H1 (cell line): ENCODE results near the gene LTC4S. TPM values are rescaled to one million over a fixed set of nuclear protein-coding genes. Genes with fewer than 3 reads are reported as not detected.

Experiments
- CTCF ChIA-PET: fragments of 300-600 bp; sonication (Branson Sonifier 250); formaldehyde crosslinking; loops from one replicate; lab custom pipeline; 2021; ENCODE audit not compliant: partially characterized antibody; lab: Charles Lee
- POLR2A ChIA-PET: fragments of 300-600 bp; sonication (Branson Sonifier 250); formaldehyde crosslinking; loops from one replicate; lab custom pipeline; 2021; ENCODE audit warnings: inconsistent platforms; ENCODE audit not compliant: partially characterized antibody; lab: Charles Lee
- DNase-seq, 2 experiments: peaks; one replicate each; pipeline versions ENCODE4 v3.0.0 to v3.0.0-alpha.2; 2010 to 2022; ENCODE audit warnings: low spot score in 2 of 2, low read depth in 1 of 2, mixed read lengths in 1 of 2
- FAIRE-seq: peaks from 2 replicates; lab custom pipeline; 2011; peaks lifted over from hg19 to GRCh38; lab: Jason Lieb, UNC
- H2AFZ ChIP-seq: 2 replicates; pipeline ENCODE4 v1.8.1; 2012; ENCODE audit warnings: low read length, inconsistent platforms
- H2AK5ac ChIP-seq: 2 replicates; pipeline ENCODE4 v1.6.1; 2013; ENCODE audit warnings: low read depth, low read length
- H2BK120ac ChIP-seq: replicated peaks from 2 replicates; pipeline ENCODE3; 2013; ENCODE audit warnings: low read depth, low read length, inconsistent platforms
- H2BK12ac ChIP-seq: 2 replicates; pipeline ENCODE4 v1.6.1; 2013; ENCODE audit warnings: low read depth, low read length
- H2BK15ac ChIP-seq: 2 replicates; pipeline ENCODE4 v1.6.1; 2013; ENCODE audit warnings: low read length
- H2BK20ac ChIP-seq: 2 replicates; pipeline ENCODE4 v1.6.1; 2013; ENCODE audit warnings: low read length
- H2BK5ac ChIP-seq: 2 replicates; pipeline ENCODE4 v1.6.1; 2013; ENCODE audit warnings: low read depth, low read length
- H3K14ac ChIP-seq: 2 replicates; pipeline ENCODE4 v1.6.1; 2013; ENCODE audit warnings: inconsistent platforms; ENCODE audit not compliant: insufficient read length
- H3K18ac ChIP-seq: 2 replicates; pipeline ENCODE4 v1.6.1; 2013; ENCODE audit warnings: low read length; ENCODE audit errors: extremely low read depth
- H3K23ac ChIP-seq: 2 replicates; pipeline ENCODE4 v1.6.1; 2013; ENCODE audit warnings: inconsistent platforms; ENCODE audit not compliant: insufficient read length
- H3K23me2 ChIP-seq: 2 replicates; pipeline ENCODE4 v1.6.1; 2013; ENCODE audit warnings: low read depth, low read length
- H3K27ac ChIP-seq: 2 replicates; pipeline ENCODE4 v1.6.1; 2011; ENCODE audit warnings: low read depth, low read length, inconsistent platforms
- H3K27me3 ChIP-seq, 4 experiments: replicated peaks in 1 of 4; 1 replicate in 1 of 4; 2 replicates in 3 of 4; pipeline versions ENCODE4 v1.6.1 to v1.8.1; 2011 to 2013; ENCODE audit warnings: low read length in 3 of 4, mild to moderate bottlenecking in 3 of 4, inconsistent platforms in 2 of 4, mixed read lengths in 2 of 4, moderate library complexity in 1 of 4; ENCODE audit not compliant: control insufficient read depth in 3 of 4, insufficient read depth in 3 of 4; ENCODE audit errors: extremely low read depth in 1 of 4
- H3K36me3 ChIP-seq, 4 experiments: 2 replicates each; pipeline versions ENCODE4 v1.6.1 to v1.8.1; 2011 to 2013; ENCODE audit warnings: mild to moderate bottlenecking in 4 of 4, low read length in 3 of 4, moderate library complexity in 2 of 4, control low read depth in 1 of 4, inconsistent platforms in 1 of 4; ENCODE audit not compliant: insufficient read depth in 4 of 4, control insufficient read depth in 2 of 4
- H3K4ac ChIP-seq: replicated peaks from 2 replicates; pipeline ENCODE3; 2013; ENCODE audit warnings: low read length, low read depth, mixed read lengths, inconsistent platforms; ENCODE audit not compliant: insufficient read length
- H3K4me1 ChIP-seq, 4 experiments: replicated peaks in 1 of 4; 1 replicate in 1 of 4; 2 replicates in 3 of 4; pipeline versions ENCODE4 v1.6.1 to v1.8.1; 2011 to 2013; ENCODE audit warnings: low read length in 3 of 4, inconsistent platforms in 2 of 4, mixed read lengths in 1 of 4; ENCODE audit not compliant: insufficient read depth in 4 of 4, control insufficient read depth in 3 of 4
- H3K4me2 ChIP-seq, 2 experiments: 2 replicates each; pipeline versions ENCODE4 v1.6.1 to v1.8.1; 2011 to 2013; ENCODE audit warnings: low read depth in 2 of 2, low read length in 2 of 2, control low read depth in 1 of 2, inconsistent platforms in 1 of 2, mild to moderate bottlenecking in 1 of 2; ENCODE audit not compliant: insufficient read depth in 1 of 2
- H3K4me3 ChIP-seq, 4 experiments: fragments of 200-600, 300-600 bp in 1 of 4; sonication (generic), shearing (Covaris generic), sonication (Bioruptor Twin) in 1 of 4; 2 replicates each; pipeline versions ENCODE4 v1.5.1 to v1.8.1; 2011 to 2016; ENCODE audit warnings: low read length in 4 of 4, low read depth in 3 of 4, control low read depth in 2 of 4, inconsistent platforms in 2 of 4, mild to moderate bottlenecking in 2 of 4, mixed read lengths in 1 of 4, moderate library complexity in 1 of 4; ENCODE audit not compliant: insufficient read depth in 2 of 4; ENCODE audit errors: extremely low read depth in 1 of 4
- H3K56ac ChIP-seq: replicated peaks from 2 replicates; pipeline ENCODE3; 2013; ENCODE audit warnings: low read depth, mild to moderate bottlenecking, mixed read lengths, low read length, inconsistent platforms; ENCODE audit not compliant: insufficient read length
- H3K79me1 ChIP-seq: 2 replicates; pipeline ENCODE4 v1.6.1; 2013; ENCODE audit warnings: low read depth, low read length, control low read depth
- H3K79me2 ChIP-seq, 2 experiments: 2 replicates each; pipeline versions ENCODE4 v1.6.1 to v1.8.1; 2012 to 2013; ENCODE audit warnings: low read length in 2 of 2, mild to moderate bottlenecking in 2 of 2, inconsistent platforms in 1 of 2; ENCODE audit not compliant: insufficient read depth in 2 of 2, control insufficient read depth in 1 of 2
- H3K9ac ChIP-seq, 4 experiments: replicated peaks in 1 of 4; 1 replicate in 1 of 4; 2 replicates in 3 of 4; pipeline versions ENCODE4 v1.6.1 to v1.8.1; 2011 to 2013; ENCODE audit warnings: low read depth in 3 of 4, low read length in 3 of 4, control low read depth in 2 of 4, mild to moderate bottlenecking in 2 of 4, moderate library complexity in 2 of 4, inconsistent platforms in 1 of 4; ENCODE audit errors: extremely low read depth in 1 of 4
- H3K9me3 ChIP-seq, 2 experiments: 2 replicates each; pipeline versions ENCODE4 v1.6.1 to v1.8.1; 2012 to 2013; ENCODE audit warnings: mild to moderate bottlenecking in 2 of 2, moderate library complexity in 2 of 2, control low read depth in 1 of 2, inconsistent platforms in 1 of 2, low read depth in 1 of 2, low read length in 1 of 2, mixed read lengths in 1 of 2; ENCODE audit not compliant: insufficient read depth in 2 of 2
- H4K20me1 ChIP-seq, 2 experiments: replicated peaks in 1 of 2; 2 replicates each; pipeline versions ENCODE3 to v1.8.1; 2011 to 2013; ENCODE audit warnings: inconsistent platforms in 2 of 2, low read length in 2 of 2, mild to moderate bottlenecking in 1 of 2; ENCODE audit not compliant: insufficient read depth in 2 of 2, control insufficient read depth in 1 of 2
- H4K5ac ChIP-seq: 2 replicates; pipeline ENCODE4 v1.6.1; 2013; ENCODE audit warnings: low read length, low read depth, mixed read lengths, inconsistent platforms; ENCODE audit not compliant: insufficient read length
- H4K8ac ChIP-seq: 2 replicates; pipeline ENCODE4 v1.8.0; 2013; ENCODE audit warnings: mild to moderate bottlenecking, moderate library complexity, low read length, inconsistent platforms; ENCODE audit not compliant: insufficient read depth; ENCODE audit errors: extremely low read depth
- H4K91ac ChIP-seq: replicated peaks from 2 replicates; pipeline ENCODE3; 2013; ENCODE audit warnings: low read length, mixed read lengths, inconsistent platforms; ENCODE audit not compliant: insufficient read length
- CTBP2 ChIP-seq: IDR thresholded peaks from 2 replicates; pipeline ENCODE4 v1.7.0; 2011; ENCODE audit warnings: borderline replicate concordance, mild to moderate bottlenecking, moderate library complexity, mixed read lengths, low read length; ENCODE audit not compliant: insufficient read depth, insufficient read length
- GABPA ChIP-seq: IDR thresholded peaks from 2 replicates; pipeline ENCODE4 v1.6.1; 2011; ENCODE audit warnings: mild to moderate bottlenecking, low read length, moderate library complexity, borderline replicate concordance; ENCODE audit not compliant: insufficient read depth
- MAFK ChIP-seq: IDR thresholded peaks from 2 replicates; pipeline ENCODE4 v1.6.1; 2012; ENCODE audit warnings: low read depth, mild to moderate bottlenecking, improper control_type of control experiment, low read length
- POU5F1 ChIP-seq: IDR thresholded peaks from 2 replicates; pipeline ENCODE4 v1.6.1; 2011; ENCODE audit warnings: low read depth, mild to moderate bottlenecking, low read length, moderate library complexity
- SIRT6 ChIP-seq: IDR thresholded peaks from one replicate; pipeline ENCODE4 v1.7.1; 2012; ENCODE audit warnings: low read length, inconsistent platforms
- SP1 ChIP-seq: IDR thresholded peaks from 2 replicates; pipeline ENCODE4 v1.6.1; 2011; ENCODE audit warnings: low read depth, low read length
- TBP ChIP-seq: IDR thresholded peaks from 2 replicates; pipeline ENCODE4 v1.6.1; 2011; ENCODE audit warnings: low read depth, low read length, improper control_type of control experiment
- TCF12 ChIP-seq: IDR thresholded peaks from 2 replicates; pipeline ENCODE4 v1.6.1; 2011; ENCODE audit warnings: low read depth, mild to moderate bottlenecking, low read length
- TEAD4 ChIP-seq: IDR thresholded peaks from 2 replicates; pipeline ENCODE4 v1.6.1; 2012; ENCODE audit warnings: low read depth, low read length, inconsistent platforms, mixed read lengths
- WGBS, 2 experiments: shearing (Covaris generic) in 1 of 2; methylation state at CpG; one replicate each; pipeline versions ENCODE4 v1.1.6 to v1.1.7; 2013 to 2015; ENCODE audit warnings: low lambda C conversion rate in 2 of 2, mixed read lengths in 2 of 2, inconsistent platforms in 1 of 2, low coverage in 1 of 2, missing lambda C conversion rate in 1 of 2; ENCODE audit not compliant: insufficient replicate concordance in 2 of 2, insufficient coverage in 1 of 2, insufficient read length in 1 of 2; ENCODE audit errors: extremely low coverage in 1 of 2, missing lambda C conversion rate in 1 of 2; 5-methylcytosine and 5-hydroxymethylcytosine counted together
- polyA plus RNA-seq, 7 experiments: library from polyadenylated mRNA; depleted of rRNA in 3 of 7; stranded (reverse) in 5 of 7; unstranded in 2 of 7; fragments of >200 nt in 5 of 7; fragments of 200-250 nt in 2 of 7; gene quantifications; 1 replicate in 5 of 7; 2 replicates in 1 of 7; 4 replicates in 1 of 7; pipeline versions ENCODE4 v1.2.1 to v1.2.3, GENCODE V29; 2011 to 2013; ENCODE audit warnings: missing spikeins in 2 of 7, mixed read lengths in 2 of 7
- total RNA-seq: library from RNA; stranded (reverse); fragmentation: NEBNext Ultra II Directional; extraction: Animal tissue kit (Norgen Biotek cat#: 25700); gene quantifications from 2 replicates; pipeline ENCODE4 v1.2.1, GENCODE V29; 2021
- TF ChIP-seq, protein P1 (sequence below): IDR thresholded peaks from 2 replicates; pipeline ENCODE4 v1.6.1; 2012; ENCODE audit warnings: low read length, inconsistent platforms
- TF ChIP-seq, protein P2 (sequence below): IDR thresholded peaks from 2 replicates; pipeline ENCODE4 v1.6.1; 2012; ENCODE audit warnings: inconsistent platforms

The LTC4S gene
- total and polyA plus RNA-seq, 2 of the 8 experiments (the other 6 are each of a cell fraction or from before 2014, with no cell fraction given): 2.2 to 3.7 TPM

DNA sequence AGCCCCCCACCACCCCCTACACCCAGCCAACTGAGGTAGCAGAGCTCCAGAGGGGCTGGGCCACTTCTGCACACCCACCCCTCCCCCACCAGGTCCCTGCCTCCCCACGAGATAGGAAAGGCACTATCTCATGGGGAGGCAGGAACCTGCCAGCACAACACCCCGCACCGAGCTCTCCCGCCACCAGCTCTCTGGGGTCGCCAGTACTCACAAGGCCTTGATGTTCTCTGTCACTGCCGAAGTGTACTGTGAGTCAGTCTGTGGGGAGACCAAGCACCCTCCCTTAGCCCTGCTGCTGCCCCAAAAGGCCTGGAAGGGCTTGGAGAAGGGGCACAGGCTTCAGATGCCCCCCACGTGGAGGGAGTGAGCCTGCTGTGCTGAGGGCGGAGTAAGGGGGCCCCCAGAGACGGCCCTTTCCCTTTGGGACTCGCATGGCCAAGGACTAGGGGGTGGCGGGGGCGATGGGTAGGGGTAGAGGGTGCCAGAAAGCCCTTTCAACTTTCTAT, 7.0 kb downstream of the LTC4S start:
- H4K5ac ChIP-seq: no peak overlapping the region
- H2BK5ac ChIP-seq: no peak overlapping the region
- DNase-seq: no peak
- H3K18ac ChIP-seq: no peak overlapping the region
- H2BK12ac ChIP-seq: no peak overlapping the region
- H3K56ac ChIP-seq: no peak overlapping the region
- peaks cover 12 to 33% of the 10 kb centered on the region in 2 experiments for H4K20me1 ChIP-seq
- H3K36me3 ChIP-seq: peaks cover 12 to 31% (median 27%) of the 10 kb centered on the region in 4 experiments
- no peak overlapping the region for H2AFZ ChIP-seq
- no peak overlapping the region for H4K8ac ChIP-seq
- no peak overlapping the region for H3K14ac ChIP-seq
- H2BK15ac ChIP-seq: no peak overlapping the region
- no peak overlapping the region for H2BK120ac ChIP-seq
- ChIA-PET CTCF (interaction anchor here (0.9 to 3.9 kb wide), 12 partner anchors 11 to 99 kb away, joined by 3 to 19 read pairs (median 4); no protein-coding TSS in a partner anchor), POLR2A (interaction anchor here (1.1 to 16.9 kb wide), 5 partner anchors 15 to 30 kb away, joined by 3 to 207 read pairs (median 5); partner anchors contain the start of gene SQSTM1)
- H3K4me1 ChIP-seq: peaks cover 0 to 32% (median 31%) of the 10 kb centered on the region in 4 experiments; a peak in 6 of 7 replicates
- no peak overlapping the region for H2BK20ac ChIP-seq
- H3K23me2 ChIP-seq: peaks cover 5% of the 10 kb centered on the region; the same call in 1 of the 2 replicates
- H3K4me3 ChIP-seq: no peak overlapping the region
- no peaks in the 10 kb centered on the region for H3K27me3 ChIP-seq
- no peak for FAIRE-seq
- H3K27ac ChIP-seq: no peak overlapping the region
- H3K9ac ChIP-seq: no peak overlapping the region
- H3K23ac ChIP-seq: no peak overlapping the region
- no peaks in the 10 kb centered on the region for H3K9me3 ChIP-seq
- H2AK5ac ChIP-seq: no peak overlapping the region
- peaks cover 11% of the 10 kb centered on the region for H3K79me1 ChIP-seq
- H3K4me2 ChIP-seq: no peak overlapping the region
- peaks cover 0 to 22% of the 10 kb centered on the region in 2 experiments; a peak in 2 of 4 replicates for H3K79me2 ChIP-seq
- H4K91ac ChIP-seq: no peak overlapping the region
- 90% methylated on average over 12 of the region's 12 CpGs; no CpG with 5 or more reads in 1 of the 2 experiments for WGBS, 2 experiments
- no peak overlapping the region for H3K4ac ChIP-seq
- TF ChIP-seq CTBP2: no peak
- TF ChIP-seq, protein P1, sequence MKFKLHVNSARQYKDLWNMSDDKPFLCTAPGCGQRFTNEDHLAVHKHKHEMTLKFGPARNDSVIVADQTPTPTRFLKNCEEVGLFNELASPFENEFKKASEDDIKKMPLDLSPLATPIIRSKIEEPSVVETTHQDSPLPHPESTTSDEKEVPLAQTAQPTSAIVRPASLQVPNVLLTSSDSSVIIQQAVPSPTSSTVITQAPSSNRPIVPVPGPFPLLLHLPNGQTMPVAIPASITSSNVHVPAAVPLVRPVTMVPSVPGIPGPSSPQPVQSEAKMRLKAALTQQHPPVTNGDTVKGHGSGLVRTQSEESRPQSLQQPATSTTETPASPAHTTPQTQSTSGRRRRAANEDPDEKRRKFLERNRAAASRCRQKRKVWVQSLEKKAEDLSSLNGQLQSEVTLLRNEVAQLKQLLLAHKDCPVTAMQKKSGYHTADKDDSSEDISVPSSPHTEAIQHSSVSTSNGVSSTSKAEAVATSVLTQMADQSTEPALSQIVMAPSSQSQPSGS: no peak
- no peak for TF ChIP-seq SP1
- no peak for TF ChIP-seq TBP
- no peak for TF ChIP-seq MAFK
- no peak for TF ChIP-seq GABPA
- no peak for TF ChIP-seq SIRT6
- TF ChIP-seq, protein P2, sequence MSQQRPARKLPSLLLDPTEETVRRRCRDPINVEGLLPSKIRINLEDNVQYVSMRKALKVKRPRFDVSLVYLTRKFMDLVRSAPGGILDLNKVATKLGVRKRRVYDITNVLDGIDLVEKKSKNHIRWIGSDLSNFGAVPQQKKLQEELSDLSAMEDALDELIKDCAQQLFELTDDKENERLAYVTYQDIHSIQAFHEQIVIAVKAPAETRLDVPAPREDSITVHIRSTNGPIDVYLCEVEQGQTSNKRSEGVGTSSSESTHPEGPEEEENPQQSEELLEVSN: no peak
- no peak for TF ChIP-seq POU5F1
- no peak for TF ChIP-seq TEAD4
- TF ChIP-seq TCF12: no peak
